ENCODE measurements around the gene COQ9.

DNA sequence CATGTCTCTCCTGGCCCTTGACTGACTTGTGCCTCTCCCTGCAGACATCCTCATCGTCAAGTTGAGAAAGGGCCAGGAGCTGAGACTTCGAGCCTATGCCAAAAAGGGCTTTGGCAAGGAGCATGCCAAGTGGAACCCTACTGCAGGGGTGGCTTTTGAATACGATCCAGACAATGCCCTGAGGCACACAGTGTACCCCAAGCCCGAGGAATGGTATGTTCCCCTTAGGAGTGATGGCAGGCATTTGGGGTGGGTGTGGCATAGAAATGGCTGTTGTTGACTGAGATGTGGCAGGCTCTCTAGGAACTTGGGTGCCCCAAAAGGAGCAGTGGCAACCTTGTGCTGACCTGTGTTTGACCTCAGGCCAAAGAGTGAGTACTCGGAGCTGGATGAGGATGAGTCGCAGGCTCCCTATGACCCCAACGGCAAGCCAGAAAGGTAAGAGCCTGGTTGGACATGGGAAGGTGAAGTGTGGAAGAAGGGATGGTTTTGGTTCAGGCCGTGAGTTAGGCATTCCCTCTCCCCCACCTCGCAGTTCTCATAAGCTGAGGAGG, 22.7 kb downstream of the COQ9 start:
- TF ChIP-seq POLR2AphosphoS5 (IDR thresholded peaks at IDR 0.05), result no peak
- TF ChIP-seq, protein P1, sequence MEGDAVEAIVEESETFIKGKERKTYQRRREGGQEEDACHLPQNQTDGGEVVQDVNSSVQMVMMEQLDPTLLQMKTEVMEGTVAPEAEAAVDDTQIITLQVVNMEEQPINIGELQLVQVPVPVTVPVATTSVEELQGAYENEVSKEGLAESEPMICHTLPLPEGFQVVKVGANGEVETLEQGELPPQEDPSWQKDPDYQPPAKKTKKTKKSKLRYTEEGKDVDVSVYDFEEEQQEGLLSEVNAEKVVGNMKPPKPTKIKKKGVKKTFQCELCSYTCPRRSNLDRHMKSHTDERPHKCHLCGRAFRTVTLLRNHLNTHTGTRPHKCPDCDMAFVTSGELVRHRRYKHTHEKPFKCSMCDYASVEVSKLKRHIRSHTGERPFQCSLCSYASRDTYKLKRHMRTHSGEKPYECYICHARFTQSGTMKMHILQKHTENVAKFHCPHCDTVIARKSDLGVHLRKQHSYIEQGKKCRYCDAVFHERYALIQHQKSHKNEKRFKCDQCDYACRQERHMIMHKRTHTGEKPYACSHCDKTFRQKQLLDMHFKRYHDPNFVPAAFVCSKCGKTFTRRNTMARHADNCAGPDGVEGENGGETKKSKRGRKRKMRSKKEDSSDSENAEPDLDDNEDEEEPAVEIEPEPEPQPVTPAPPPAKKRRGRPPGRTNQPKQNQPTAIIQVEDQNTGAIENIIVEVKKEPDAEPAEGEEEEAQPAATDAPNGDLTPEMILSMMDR (IDR thresholded peaks at IDR 0.05), result no peak
